Right atrium auricular region (tissue), 2 donors: ENCODE measurements around the gene CRNKL1. TPM values are rescaled to one million over a fixed set of nuclear protein-coding genes. Genes with fewer than 3 reads are reported as not detected.
A peak's percentile ranks its signal among the peaks of the same experiment; 100 is the strongest.

ENCODE experiments used
- DNase-seq: peaks from one replicate; pipeline ENCODE4 v3.0.0-alpha.2; 2019; ENCODE audit warnings: low spot score
- H3K27ac ChIP-seq, 2 donors: fragments of 200-600 bp; sonication (generic); 1 replicate in 1 of 2; 2 replicates in 1 of 2; pipeline ENCODE4 v1.5.1; 2016 to 2019
- H3K27me3 ChIP-seq, 2 donors: fragments of 200-600 bp; sonication (generic); one replicate each; pipeline versions ENCODE4 v1.5.1 to v1.6.0; 2017 to 2019
- H3K36me3 ChIP-seq: fragments of 200-600 bp; sonication (generic); one replicate; pipeline ENCODE4 v1.5.1; 2016
- H3K4me1 ChIP-seq, 2 donors: fragments of 200-600 bp; sonication (generic); one replicate each; pipeline versions ENCODE4 v1.5.1 to v1.6.0; 2017 to 2019
- H3K4me3 ChIP-seq, 2 donors: fragments of 200-600 bp; sonication (generic); 1 replicate in 1 of 2; 2 replicates in 1 of 2; pipeline ENCODE4 v1.5.1; 2017 to 2019; ENCODE audit warnings: mild to moderate bottlenecking in 1 of 2, moderate library complexity in 1 of 2
- H3K9me3 ChIP-seq, 2 donors: fragments of 200-600 bp; sonication (generic); one replicate each; pipeline ENCODE4 v1.5.1; 2019
- CTCF ChIP-seq, 2 donors: fragments of 200-600 bp; sonication (generic); IDR thresholded peaks; one replicate each; pipeline ENCODE4 v1.5.1; 2019; ENCODE audit warnings: antibody characterized with exemption in 2 of 2
- total RNA-seq, 2 donors: library from RNA; depleted of rRNA; stranded (reverse); fragments of >200 nt; gene quantifications; one replicate each; pipeline ENCODE4 v1.1.0, GENCODE V29; 2016

Gene CRNKL1
- total RNA-seq, 2 donors from 2014 or later: 12.5 to 14.9 TPM

- Histone ChIP-seq H3K4me1 (peaks cover 0 to 14% of the 10 kb centered on the region in 2 donors), H3K9me3 (no peaks in the 10 kb centered on the region), H3K27me3 (no peaks in the 10 kb centered on the region), H3K27ac (peak overlapping the region; percentile 63 to 89), H3K4me3 (peak overlapping the region; percentile 75 to 98), H3K36me3 (peaks cover 40% of the 10 kb centered on the region)
- no peak for TF ChIP-seq CTCF (IDR thresholded peaks at IDR 0.05)
- no peak for DNase-seq
These were observed 546 bp downstream of the CRNKL1 start for GRCh38 chr20:20051767-20052073.

GRCh38 chr20:20039752-20040387 is 12.4 kb downstream of the CRNKL1 start:
- Histone ChIP-seq H3K27ac (no peak overlapping the region), H3K9me3 (no peaks in the 10 kb centered on the region), H3K4me1 (no peaks in the 10 kb centered on the region), H3K27me3 (no peaks in the 10 kb centered on the region), H3K36me3 (peaks cover 98% of the 10 kb centered on the region), H3K4me3 (no peak overlapping the region)
- TF ChIP-seq CTCF (IDR thresholded peaks at IDR 0.05): no peak
- DNase-seq: no peak

- no peaks in the 10 kb centered on the region for H3K9me3 ChIP-seq
- TF ChIP-seq CTCF (IDR thresholded peaks at IDR 0.05): no peak
- no peak overlapping the region for H3K27ac ChIP-seq
- H3K4me1 ChIP-seq: no peaks in the 10 kb centered on the region
- peaks cover 98% of the 10 kb centered on the region for H3K36me3 ChIP-seq
- H3K27me3 ChIP-seq: no peaks in the 10 kb centered on the region
- no peak overlapping the region for H3K4me3 ChIP-seq
- DNase-seq: no peak
These were observed 13.7 kb downstream of the CRNKL1 start for GRCh38 chr20:20038586-20038985.

- H3K27ac ChIP-seq: no peak overlapping the region
- no peak overlapping the region for H3K4me3 ChIP-seq
- H3K27me3 ChIP-seq: no peaks in the 10 kb centered on the region
- H3K4me1 ChIP-seq: no peaks in the 10 kb centered on the region
- no peak for DNase-seq
- H3K36me3 ChIP-seq: peaks cover 98% of the 10 kb centered on the region
- TF ChIP-seq CTCF (IDR thresholded peaks at IDR 0.05): no peak
- H3K9me3 ChIP-seq: no peaks in the 10 kb centered on the region
These were observed 14.3 kb downstream of the CRNKL1 start for GRCh38 chr20:20037960-20038359.

GRCh38 chr20:20036756-20037155 is 15.5 kb downstream of the CRNKL1 start:
- H3K27ac ChIP-seq: no peak overlapping the region
- H3K4me3 ChIP-seq: no peak overlapping the region
- peaks cover 96% of the 10 kb centered on the region for H3K36me3 ChIP-seq
- H3K4me1 ChIP-seq: no peaks in the 10 kb centered on the region
- H3K9me3 ChIP-seq: no peaks in the 10 kb centered on the region
- H3K27me3 ChIP-seq: no peaks in the 10 kb centered on the region
- no peak for DNase-seq
- no peak for TF ChIP-seq CTCF (IDR thresholded peaks at IDR 0.05)

DNA sequence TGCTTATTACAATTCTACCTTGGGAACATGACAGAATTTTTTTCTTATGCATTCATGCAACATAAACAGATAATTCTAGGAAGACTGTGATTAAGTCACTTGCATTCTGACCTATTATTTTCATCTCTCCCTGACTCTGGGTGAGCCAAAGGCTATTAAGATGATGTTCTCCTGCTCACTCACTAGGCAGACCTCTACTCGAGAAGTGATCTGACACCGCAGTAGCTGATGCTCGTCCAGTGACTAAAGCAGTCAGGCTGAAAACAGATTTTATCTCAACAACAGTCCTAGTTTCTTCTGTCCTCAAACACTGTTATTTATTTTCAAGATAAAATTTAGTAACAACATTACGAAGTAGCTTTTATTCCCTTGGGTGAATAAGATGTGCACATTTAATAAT is 17.8 kb downstream of the CRNKL1 start:
- no peak overlapping the region for H3K27ac ChIP-seq
- no peak overlapping the region for H3K4me3 ChIP-seq
- no peak for TF ChIP-seq CTCF (IDR thresholded peaks at IDR 0.05)
- no peak for DNase-seq
- no peaks in the 10 kb centered on the region for H3K4me1 ChIP-seq
- no peaks in the 10 kb centered on the region for H3K27me3 ChIP-seq
- peaks cover 81% of the 10 kb centered on the region for H3K36me3 ChIP-seq
- no peaks in the 10 kb centered on the region for H3K9me3 ChIP-seq
